ENCODE measurements around the gene CRADD.
"Not testable (repeated sequence)": the region's sequence is repeated elsewhere in the genome, so short reads cannot be mapped to it uniquely, and the experiment has no call there.

Gene CRADD

DNA sequence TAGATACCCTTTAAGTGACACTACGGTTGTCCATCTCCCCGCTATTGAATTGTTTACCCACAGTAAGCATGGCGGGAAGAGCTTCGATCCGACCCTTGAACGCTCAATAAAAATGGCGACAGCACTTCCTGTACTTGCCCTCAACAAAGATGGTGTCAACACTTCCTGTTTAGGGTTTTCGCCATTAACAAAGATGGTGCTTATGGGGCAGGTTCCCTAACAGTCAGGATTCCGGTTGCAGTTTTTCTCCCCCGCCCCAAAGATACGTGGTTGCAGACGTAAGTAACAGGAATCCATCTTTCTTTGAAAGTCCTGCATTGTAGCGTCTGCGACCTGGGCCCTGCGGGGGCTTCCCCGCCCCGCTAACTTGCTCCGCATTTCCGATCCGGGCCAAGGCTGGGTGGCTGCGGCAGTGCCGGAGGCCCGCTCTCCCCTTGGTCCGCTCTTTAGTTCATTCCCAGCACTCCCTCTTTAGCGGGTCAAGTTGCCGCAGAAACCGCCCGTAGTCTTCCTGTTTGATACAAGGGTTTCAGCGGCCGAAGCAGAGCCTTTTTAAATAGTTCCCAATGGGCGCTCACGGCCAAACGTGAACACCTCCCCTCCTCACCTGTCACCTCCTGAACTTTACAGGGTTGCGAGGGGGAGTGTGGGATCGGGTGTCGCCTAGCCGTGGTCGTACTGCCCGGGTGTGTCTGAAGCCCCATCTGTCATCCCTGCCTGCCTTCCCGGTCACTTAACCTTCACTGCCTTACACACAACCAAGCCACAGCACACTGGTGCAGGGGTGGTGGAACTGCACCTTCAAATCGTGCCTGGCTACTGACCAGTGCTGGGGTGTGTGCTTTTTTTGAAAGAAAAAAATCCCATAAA, at the start of gene CRADD:
TSS of gene CRADD (plus strand) at position 181 of the 870 bp plus-strand sequence.
- DNase-seq, result peak; percentile 96

DNA sequence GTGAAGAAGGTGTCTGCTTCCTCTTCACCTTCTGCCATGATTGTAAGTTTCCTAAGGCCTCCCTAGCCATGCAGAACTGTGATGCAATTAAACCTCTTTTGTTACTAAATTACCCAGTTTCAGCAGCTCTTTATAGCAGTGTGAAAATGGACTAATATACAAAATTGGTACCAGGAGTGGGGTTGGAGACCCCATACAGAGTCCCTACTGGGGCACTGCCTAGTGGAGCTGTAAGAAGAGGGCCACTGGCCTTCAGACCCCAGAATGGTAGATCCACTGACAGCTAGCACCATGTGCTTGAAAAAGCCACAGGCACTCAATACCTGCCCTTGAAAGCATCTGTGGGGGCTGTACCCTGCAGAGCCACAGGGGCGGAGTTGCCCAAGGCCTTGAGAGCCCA, 44.8 kb upstream of the CRADD start:
- no peak for DNase-seq

DNA sequence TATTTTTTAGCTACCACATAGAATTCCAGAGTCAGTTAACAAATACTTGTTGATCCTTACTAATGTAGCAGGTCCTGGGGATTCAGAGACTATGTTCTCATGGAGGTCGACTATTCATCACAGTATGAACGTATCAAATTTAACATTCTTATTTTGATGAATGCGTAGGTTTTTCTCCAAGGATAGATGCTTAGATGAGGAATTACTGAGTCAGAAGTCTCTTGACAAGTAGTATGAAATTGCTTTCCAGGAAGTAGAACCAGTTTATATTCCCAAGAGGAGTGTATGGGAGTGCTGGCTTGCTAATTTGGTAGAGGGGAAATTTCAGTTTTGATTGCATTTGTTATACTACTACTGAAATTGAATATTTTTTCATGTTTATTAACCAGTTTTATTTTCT, 42.8 kb upstream of the CRADD start:
- no peak for DNase-seq

DNA sequence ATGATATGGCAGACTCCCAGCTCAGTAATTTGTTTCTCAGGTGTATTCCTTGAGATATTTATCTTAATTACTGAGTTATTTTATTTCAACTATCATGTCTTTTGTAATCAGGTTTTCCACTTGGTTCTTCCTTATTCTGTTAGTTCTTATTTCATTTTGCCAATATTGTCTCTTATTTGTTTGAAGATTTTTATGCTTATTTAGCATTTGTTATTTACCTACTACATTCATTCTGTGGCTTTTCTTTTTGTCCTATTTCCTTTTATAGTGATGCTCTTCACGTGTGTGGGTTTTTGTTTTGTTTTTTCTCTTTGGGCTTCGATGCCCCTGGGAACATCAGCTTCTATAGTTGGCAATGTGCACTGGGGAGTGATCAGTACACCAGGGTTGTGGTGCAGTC, 40.5 kb upstream of the CRADD start:
- no peak for DNase-seq

DNA sequence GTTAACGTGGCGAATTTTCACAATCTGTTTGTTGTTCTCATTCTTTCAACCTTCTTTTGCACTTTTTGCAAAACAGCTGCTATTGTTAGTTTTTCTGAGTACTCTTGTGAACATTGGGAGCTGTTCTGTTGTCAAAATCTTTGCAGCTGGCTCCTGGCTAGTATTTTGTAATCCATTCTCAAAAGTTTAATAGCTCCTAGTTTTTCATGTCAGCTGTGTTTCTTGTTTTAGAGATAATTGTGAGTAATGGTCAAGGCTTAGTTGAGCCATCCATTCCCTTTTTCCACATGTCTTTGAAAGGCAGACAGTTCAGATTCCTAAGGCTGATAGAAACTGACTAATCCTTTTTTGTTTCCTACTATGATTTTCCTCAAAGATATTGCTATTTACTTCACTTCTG, 39.1 kb upstream of the CRADD start:
- DNase-seq, result no peak

DNA sequence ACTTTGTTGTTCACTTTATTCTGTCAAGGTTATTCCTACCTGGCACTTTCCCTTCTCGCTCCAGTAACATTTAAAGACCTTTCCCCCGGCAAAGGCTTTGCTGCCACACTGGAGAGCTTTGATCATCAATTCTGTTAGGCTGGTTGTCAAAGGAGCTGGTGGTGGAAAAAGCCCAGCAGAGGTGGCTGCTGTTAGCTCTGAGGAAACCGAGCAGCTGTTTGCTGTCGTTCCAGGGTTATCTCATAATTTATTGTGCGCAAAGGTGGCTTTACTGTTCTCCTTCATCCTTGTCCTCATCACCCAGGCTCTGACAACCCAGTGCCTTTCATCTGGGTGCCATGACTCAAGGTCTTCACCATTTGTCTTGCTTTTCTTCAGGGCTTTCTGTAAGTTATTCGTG, 38.2 kb upstream of the CRADD start:
- no peak for DNase-seq

DNA sequence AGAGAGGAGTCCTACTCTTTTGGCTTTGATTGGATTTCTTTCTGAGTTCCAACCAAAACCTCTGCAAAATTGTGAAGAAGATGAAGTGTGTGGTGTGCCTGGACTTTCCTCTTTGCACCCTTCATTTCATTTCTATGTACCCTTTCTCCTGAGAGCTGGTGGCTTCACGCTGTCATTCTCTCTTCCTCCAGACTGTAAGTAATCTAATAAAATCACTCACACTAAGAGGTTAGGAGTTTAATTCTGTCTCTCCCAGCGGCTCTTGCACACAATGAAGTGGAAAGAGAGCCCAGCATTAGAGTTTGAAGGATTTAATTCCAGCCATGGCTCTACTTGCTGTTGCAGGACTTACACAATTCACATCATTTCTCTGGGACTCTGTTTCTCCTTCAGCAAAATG, 37.8 kb upstream of the CRADD start:
- DNase-seq, result no peak

DNA sequence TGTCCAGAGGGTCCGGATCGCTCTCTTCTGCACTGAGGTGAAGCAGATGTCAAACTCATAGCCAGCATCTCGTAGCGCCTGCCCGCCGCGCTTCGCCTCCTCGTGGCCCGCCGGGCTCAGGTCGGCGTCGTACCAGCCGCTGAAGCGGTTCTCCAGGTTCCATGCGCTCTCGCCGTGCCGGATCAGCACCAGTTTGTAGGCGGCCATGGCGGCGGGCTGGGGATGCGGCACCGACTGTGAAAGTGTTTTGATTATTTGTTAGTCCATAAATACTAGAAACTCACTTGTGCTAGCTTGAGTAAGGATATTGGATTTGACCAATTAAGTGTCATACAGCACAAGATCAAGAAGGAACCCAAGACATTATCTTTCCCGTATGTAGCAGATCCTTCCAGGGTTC, 35.8 kb upstream of the CRADD start:
- DNase-seq, result not testable (repeated sequence)

DNA sequence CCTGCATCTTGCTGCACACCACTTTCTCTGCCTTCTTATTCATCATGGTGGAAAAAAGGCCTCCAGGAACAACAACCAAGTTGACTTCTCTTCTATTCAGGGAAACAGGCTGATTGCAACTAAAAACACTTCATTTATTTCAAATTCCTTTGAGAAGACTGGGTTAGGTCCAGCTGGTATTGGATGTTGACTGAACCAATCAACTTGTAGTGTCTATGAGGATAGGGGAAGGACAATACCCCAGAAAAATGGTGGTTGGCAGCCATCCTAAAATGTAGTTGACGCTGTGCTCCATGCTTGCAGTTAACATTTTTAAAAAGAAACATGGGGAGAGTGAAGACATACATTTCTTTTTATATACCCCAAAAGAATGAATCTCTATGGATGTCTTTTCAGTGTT, 34.4 kb upstream of the CRADD start:
- no peak for DNase-seq

DNA sequence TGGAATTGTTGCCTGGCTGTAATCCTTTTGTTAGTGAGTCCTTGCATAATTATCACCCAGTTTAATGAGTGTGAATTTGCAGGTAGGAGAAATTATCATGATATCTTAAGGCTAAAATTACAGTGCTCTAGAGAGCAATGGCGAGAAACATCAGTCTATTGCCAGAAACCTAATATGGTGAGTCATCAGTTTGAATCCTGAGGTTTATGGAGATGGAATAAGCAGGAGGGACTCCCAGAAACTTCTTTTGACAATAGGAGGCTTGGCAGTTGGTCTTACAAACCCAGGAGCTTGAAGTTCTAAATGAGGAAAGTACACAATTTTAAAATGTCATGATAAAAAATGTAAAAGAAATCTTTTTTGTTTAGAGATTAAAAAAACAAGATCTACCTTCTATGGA, 31.5 kb upstream of the CRADD start:
- DNase-seq, result no peak

DNA sequence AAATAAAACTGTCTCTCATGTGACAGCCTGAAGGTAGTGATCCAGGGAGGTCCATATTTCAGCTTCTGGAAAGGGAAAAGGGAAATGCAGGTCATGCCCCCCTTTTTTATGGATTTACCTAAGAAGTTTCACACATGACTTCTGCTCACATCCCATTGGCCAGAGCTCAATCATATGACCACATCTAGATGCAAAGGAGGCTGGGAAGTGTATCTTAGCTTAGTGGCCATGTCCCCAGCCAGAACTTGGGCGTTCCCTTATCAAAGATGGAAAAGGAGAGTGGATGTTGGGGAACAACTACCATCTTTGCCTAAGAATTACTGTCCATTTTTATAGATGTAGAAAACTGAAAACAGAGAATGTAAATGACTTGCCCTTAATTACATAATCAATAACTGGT, 26.5 kb upstream of the CRADD start:
- DNase-seq, result no peak

DNA sequence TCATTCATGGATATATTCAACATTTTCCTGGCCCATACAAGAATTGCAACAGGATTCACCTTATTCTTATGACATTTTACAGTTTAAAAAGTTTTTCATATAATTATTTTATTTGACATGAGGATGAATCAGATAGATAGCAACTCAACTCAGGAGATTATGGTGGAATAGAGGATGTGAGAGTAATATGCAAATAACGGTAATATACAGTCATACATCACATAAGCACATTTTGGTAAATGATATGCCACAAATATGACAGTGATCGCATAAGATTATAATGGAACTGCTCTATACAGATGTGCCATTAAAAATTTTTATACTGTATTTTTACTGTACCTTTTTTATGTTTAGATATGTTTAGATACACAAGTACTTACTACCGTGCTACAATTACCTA, 24.1 kb upstream of the CRADD start:
- DNase-seq, result no peak

DNA sequence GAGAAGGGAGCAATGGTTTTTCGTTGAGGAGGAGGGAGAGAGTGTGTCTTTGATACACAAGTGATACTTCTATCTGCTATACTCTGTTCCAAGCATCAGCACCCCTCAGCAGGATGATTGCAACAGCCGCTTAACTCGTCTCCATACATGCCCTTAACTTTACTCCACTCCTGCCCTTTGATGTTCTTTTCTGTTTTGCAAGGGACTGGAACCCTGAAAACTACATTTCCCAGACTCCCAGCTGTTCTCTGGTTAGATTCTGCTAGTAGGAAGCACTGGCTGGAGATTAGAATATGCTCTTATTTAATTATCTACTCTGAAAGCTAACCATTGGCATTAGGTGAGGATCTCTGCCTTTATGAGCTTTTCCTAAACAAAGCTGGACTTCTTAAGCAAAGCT, 23.5 kb upstream of the CRADD start:
- DNase-seq, result no peak

DNA sequence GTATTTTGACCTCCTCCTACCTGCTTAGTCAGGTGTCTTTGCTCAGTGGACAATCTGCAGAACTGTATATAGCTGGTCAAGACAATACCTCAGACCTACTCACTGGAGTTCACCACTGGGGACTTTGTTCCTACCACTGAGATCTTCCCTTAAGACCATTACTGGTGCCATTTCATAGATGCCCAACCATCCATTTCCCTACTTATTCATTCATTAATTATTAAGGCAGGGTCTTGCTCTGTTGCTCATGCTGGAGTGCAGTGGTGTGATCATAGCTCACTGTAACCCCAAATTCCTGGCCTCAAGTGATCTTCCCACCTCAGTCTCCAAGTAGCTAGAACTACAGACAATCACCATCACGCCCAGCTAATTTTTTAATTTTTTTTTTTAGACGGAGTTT, 22.8 kb upstream of the CRADD start:
- no peak for DNase-seq

DNA sequence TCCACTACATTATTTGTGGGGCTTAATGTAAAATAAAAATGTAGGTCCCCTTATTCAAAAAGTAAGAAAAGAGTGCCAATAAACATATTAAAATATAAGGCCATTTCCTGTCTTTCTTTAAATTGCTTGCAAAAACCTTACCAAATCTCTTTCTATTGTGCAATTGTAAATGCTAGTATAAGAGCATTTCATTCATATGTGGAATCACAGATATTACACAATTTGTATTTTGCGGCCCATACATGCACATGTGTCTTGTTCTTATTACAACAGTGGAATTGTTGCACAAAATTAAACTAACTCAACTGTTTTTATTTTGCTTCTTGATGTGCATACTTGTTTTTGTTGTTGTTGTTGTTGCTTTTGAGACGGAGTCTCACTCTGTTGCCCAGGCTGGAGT, 20.1 kb upstream of the CRADD start:
- no peak for DNase-seq

DNA sequence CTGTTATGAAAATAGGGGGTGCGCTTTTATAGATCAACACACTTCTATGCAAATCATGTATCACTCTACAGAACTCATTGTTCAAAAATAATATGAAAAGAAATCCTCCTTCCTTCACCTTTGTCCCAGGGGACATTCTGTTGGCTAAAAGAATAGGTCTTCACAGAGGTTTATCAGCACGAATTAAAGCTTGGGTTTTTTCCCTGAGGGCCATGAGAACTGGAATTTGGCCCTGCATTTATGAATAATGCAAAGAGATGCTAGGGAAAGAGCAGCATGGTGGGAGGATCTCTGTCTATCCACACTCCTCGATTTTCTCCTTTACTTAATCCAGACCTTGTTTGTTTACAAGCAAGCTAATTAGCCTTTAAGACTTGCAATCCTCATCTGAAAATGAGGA, 16.2 kb upstream of the CRADD start:
- no peak for DNase-seq

DNA sequence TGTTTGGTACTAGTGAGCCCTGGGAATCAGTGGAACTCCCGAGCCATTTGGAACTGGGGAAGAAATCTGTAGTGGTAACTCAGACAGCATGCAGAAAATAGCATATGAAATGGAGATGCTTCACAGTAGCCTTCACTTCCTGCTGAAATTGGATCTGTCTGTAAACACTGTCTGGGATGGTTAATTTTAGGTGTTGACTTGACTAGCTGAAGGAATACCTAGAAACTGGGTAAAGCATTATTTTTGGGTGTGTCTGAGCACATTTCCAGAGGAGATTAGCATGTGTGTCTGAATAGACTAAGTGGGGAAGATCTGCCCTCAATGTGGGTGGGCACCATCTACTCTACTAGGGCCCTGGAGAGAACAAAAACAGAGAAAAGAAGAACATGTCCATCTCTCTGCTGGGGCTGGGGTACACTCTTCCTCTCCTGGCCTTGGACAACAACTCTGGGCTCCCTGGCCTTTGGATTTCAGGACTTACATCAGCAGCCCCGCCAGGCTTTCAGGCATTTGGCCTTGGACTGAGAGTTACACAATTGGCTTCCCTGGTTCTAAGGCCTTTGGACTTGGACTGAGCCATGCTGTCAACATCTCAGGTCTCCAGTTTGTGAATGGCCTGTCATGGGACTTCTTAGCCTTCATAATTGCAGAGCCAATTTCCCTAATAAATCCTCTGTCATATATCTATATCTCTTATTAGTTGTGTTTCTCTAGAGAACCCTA, 14.0 kb upstream of the CRADD start:
- DNase-seq, result no peak

DNA sequence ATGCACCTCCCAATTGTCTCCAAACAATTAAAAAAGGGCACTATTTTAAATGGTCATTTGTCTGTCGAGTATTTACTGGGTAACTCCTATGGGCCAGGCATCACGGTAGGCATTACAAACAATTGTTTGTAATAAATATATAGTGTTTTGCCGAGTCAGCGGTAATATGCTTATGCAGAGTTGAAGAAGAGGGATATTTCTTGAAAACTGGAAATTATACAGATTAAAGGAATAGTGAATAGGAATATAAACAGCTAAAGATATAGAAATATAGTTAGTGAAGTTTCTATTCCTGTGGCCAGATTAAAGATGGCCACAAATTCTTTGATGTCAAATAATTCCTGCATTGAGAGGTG, 13.5 kb upstream of the CRADD start:
- DNase-seq, result no peak

DNA sequence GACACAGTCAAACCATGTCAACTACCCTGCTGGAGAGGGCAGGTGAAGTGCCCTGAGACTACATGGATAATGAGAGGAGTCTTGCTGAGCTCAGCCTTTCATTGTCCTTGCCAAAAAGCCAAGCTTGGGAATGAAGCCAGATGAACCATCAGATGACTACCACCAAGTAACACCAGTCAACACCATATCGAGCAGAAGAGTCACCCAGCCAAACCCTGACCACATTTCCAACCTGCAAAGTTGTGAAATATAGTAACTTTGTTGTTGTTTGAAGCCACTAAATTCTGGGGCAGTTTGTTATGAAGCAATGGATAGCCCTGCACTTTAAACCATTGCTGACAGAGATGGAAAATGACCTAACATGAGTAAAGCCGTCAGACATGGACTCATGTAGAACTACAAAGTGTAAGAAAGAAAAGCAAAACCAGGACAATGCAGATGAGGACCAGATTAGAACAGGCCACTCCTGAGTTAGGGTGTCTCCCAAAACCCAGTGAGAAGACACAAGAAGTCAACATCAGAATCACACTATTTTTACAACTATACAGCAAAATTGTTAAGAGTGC, 12.5 kb upstream of the CRADD start:
- no peak for DNase-seq

DNA sequence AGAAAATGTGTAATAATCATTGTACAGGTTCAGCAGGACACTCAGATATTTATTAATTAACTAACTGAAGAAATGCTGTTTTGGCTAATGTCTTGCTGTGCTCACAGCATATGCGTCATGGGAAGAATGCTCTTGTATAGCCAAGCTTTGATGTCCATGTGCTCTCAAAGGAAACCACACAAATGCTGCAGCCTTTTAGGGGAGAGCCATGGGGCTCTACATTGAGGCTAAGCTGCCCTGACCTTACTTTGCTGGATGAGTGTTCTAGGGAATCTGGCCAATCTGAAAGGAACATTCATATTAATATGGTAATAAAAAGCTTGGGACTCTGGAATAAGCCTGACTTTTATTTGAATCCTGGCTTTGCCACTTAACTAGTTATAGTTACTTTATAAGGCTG, 9.5 kb upstream of the CRADD start:
- no peak for DNase-seq

DNA sequence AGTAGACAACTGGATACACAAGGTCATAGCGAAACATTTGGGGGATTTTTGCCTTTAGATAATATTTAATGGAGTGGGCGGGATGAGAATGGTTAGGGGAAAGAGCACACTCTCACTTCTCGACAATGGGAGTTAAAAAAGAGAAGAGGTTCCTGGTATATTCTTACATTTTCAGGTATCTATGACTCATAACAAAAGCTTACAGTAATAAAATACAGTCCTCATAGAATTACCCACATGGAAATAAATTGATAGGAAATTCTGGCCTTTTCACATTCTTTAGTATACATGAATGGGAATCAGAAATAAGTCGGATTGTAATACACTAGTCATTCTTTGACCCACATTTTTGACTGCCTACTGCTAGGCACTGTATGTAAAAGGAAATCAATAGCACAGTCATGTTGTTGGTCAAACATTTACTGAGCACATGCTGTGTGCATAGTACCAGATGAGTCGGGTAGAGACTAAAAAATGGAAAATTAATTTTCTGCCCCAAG, 8.2 kb upstream of the CRADD start:
- no peak for DNase-seq

DNA sequence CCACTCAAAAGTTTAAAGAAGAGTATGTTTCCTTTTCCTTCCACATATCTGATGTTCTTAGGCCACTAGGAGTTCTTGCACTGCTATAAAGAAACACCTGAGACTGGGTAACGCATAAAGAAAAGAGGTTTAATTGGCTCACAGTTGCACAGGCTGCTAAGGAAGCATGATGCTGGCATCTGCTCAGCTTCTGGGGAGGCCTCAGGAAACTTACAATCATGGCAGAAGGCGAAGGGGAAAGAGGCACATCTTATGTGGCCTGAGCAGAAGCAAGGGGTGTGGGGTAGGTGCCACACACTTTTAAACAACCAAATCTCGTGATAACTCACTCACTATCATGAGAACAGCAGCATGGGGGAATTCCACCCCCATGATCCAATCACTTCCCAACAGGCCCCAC, 7.7 kb upstream of the CRADD start:
- no peak for DNase-seq

DNA sequence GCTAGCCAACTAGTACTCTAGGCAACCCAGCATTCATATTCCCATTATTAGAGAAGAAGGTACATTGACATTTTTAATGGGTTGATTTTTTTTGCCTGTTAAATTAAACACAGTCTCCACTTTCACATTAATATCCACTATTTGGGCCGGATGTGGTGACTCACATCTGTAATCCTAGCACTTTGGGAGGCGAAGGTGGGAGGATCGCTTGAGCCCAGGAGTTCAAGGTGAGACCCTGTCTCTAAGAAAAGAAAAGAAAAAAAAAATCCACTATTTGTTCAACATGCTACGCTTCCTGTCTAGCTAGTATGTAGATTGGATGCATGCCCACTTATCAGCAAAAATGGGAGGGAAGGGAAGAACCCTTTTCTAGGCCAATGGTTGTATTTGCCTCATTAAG, 7.1 kb upstream of the CRADD start:
- DNase-seq, result no peak

DNA sequence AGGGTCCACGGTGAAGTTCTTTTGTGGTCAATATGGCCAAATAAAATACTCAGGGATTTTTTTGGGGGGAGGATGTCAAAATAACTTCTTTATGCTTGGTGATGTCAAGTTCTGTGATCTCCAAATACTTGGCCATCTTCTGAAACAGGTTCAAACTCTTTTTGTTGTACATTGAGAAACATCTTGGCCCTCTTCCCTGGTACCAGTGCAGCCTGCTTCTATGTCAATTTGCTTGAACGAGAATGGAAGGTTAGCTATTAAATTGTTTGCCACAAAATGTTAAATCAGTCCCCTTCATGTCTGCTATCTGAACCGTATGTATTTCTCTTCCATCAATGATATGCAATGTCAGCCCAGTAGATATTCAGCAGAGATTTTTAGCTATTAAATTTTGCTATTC, 6.1 kb upstream of the CRADD start:
- DNase-seq, result no peak
